ENCODE measurements around the gene GOLGA8A.
A peak's percentile ranks its signal among the peaks of the same experiment; 100 is the strongest.
"Not testable (repeated sequence)": the region's sequence is repeated elsewhere in the genome, so short reads cannot be mapped to it uniquely, and the experiment has no call there.

GOLGA8A gene

GRCh38 chr15:34437687-34438086 lies at the start of gene GOLGA8A:
GOLGA8A (minus strand) TSS chr15:34437808; CDS start chr15:34389691, 48,117 bp downstream.
- H3K4me3 ChIP-seq (ENCODE audit: low read depth, low read length): peak within 1 kb of the TSS; percentile 43

- H3K4me3 ChIP-seq (ENCODE audit: low read depth, low read length): no peak overlapping the region
Measured at GRCh38 chr15:34483644-34484043, 46.0 kb upstream of the GOLGA8A start.

GRCh38 chr15:34481370-34481769 lies 43.8 kb upstream of the GOLGA8A start:
- no peak overlapping the region for H3K4me3 ChIP-seq (ENCODE audit: low read depth, low read length)

GRCh38 chr15:34473840-34474239 lies 36.2 kb upstream of the GOLGA8A start:
- no peak overlapping the region for H3K4me3 ChIP-seq (ENCODE audit: low read depth, low read length)

- H3K4me3 ChIP-seq (ENCODE audit: low read depth, low read length): no peak overlapping the region
Measured at GRCh38 chr15:34472947-34473346, 35.3 kb upstream of the GOLGA8A start.

- no peak overlapping the region for H3K4me3 ChIP-seq (ENCODE audit: low read depth, low read length)
Measured at GRCh38 chr15:34470892-34471291, 33.3 kb upstream of the GOLGA8A start.

- H3K4me3 ChIP-seq (ENCODE audit: low read depth, low read length): no peak overlapping the region
Measured at GRCh38 chr15:34470091-34470490, 32.5 kb upstream of the GOLGA8A start.

- H3K4me3 ChIP-seq (ENCODE audit: low read depth, low read length): no peak overlapping the region
Measured at GRCh38 chr15:34461730-34462129, 24.1 kb upstream of the GOLGA8A start.

- H3K4me3 ChIP-seq (ENCODE audit: low read depth, low read length): no peak overlapping the region
Measured at GRCh38 chr15:34460451-34460850, 22.8 kb upstream of the GOLGA8A start.

- H3K4me3 ChIP-seq (ENCODE audit: low read depth, low read length): no peak overlapping the region
Measured at GRCh38 chr15:34456658-34457057, 19.1 kb upstream of the GOLGA8A start.

GRCh38 chr15:34442891-34443290 lies 5.3 kb upstream of the GOLGA8A start:
- H3K4me3 ChIP-seq (ENCODE audit: low read depth, low read length): no peak overlapping the region

- H3K4me3 ChIP-seq (ENCODE audit: low read depth, low read length): no peak overlapping the region
Measured at GRCh38 chr15:34439878-34440277, 2.3 kb upstream of the GOLGA8A start.

- peak overlapping the region; percentile 43 for H3K4me3 ChIP-seq (ENCODE audit: low read depth, low read length)
Measured at GRCh38 chr15:34436956-34437442, 609 bp downstream of the GOLGA8A start.

- peak overlapping the region; percentile 43 for H3K4me3 ChIP-seq (ENCODE audit: low read depth, low read length)
Measured at GRCh38 chr15:34436126-34436955, 1.3 kb downstream of the GOLGA8A start.

- H3K4me3 ChIP-seq (ENCODE audit: low read depth, low read length): no peak overlapping the region
Measured at GRCh38 chr15:34435658-34436057, 1.9 kb downstream of the GOLGA8A start.

- no peak overlapping the region for H3K4me3 ChIP-seq (ENCODE audit: low read depth, low read length)
Measured at GRCh38 chr15:34434627-34435305, 2.8 kb downstream of the GOLGA8A start.

GRCh38 chr15:34433956-34434626 lies 3.5 kb downstream of the GOLGA8A start:
- H3K4me3 ChIP-seq (ENCODE audit: low read depth, low read length): not testable (repeated sequence)

GRCh38 chr15:34430642-34431041 lies 7.0 kb downstream of the GOLGA8A start:
- not testable (repeated sequence) for H3K4me3 ChIP-seq (ENCODE audit: low read depth, low read length)

- not testable (repeated sequence) for H3K4me3 ChIP-seq (ENCODE audit: low read depth, low read length)
Measured at GRCh38 chr15:34423425-34424090, 14.1 kb downstream of the GOLGA8A start.

- not testable (repeated sequence) for H3K4me3 ChIP-seq (ENCODE audit: low read depth, low read length)
Measured at GRCh38 chr15:34420953-34421352, 16.7 kb downstream of the GOLGA8A start.

- H3K4me3 ChIP-seq (ENCODE audit: low read depth, low read length): not testable (repeated sequence)
Measured at GRCh38 chr15:34418435-34418834, 19.2 kb downstream of the GOLGA8A start.

All from iPS-11a (cell line).